Measurements from ENCODE around the gene CCDC110. TPM values are rescaled to one million over a fixed set of nuclear protein-coding genes. Genes with fewer than 3 reads are reported as not detected.

CCDC110 gene
- polyA plus RNA-seq, 1 of the 3 experiments (the other 2 are of a cell fraction), result 0.05 TPM

DNA sequence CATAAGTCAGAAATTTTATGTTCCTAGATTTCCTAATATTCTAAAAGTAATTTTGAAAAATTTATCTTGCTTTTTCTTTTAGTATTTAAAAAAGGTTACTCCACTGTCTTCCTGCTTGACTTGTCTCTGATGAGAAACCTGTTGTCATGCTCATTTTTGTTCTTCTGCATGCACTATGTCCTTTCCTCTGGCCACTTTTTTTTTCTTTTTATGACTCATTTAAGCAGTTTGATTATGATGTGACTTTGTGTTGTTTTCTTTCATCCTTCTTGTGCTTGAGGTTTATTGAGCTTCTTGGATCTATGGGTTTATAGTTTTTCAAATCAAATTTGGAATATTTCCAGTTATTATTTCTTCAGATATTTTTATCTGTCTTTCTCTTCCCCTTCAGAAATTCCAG, 33.7 kb downstream of the CCDC110 start:
- Histone ChIP-seq H3K9me2 (no peaks in the 10 kb centered on the region), H3K9me3 (no peaks in the 10 kb centered on the region), H3K9ac (no peak overlapping the region), H3K36me3 (replicated peaks in 1 of 2; ENCODE audit: control insufficient read depth in 1 of 2, insufficient read depth in 2 of 2, low read length in 1 of 2) (no peaks in the 10 kb centered on the region), H2AFZ (ENCODE audit: low read depth) (no peak overlapping the region), H4K20me1 (ENCODE audit: insufficient read depth) (no peaks in the 10 kb centered on the region), H3F3A (replicated peaks; ENCODE audit: insufficient read depth) (no peaks in the 10 kb centered on the region), H3K4me1 (ENCODE audit: control insufficient read depth in 1 of 2, insufficient read depth in 2 of 2, low read depth in 1 of 2, low read length in 1 of 2) (no peaks in the 10 kb centered on the region; a peak in 1 of 4 replicates), H3K4me3 (ENCODE audit: low read depth in 2 of 2, low read length in 1 of 2) (no peak overlapping the region), H3K4me2 (no peak overlapping the region), H3K27ac (ENCODE audit: low read depth in 2 of 2, low read length in 1 of 2) (no peak overlapping the region), H3K79me2 (ENCODE audit: insufficient read depth) (no peaks in the 10 kb centered on the region), H3K27me3 (ENCODE audit: insufficient read depth) (no peaks in the 10 kb centered on the region)
- POLR2A ChIA-PET, result no interaction called here
- CTCF ChIA-PET, result interaction anchor here (0.9 kb wide), 1 partner anchor 11 kb away, joined by 4 read pairs; no protein-coding TSS in a partner anchor
- TF ChIP-seq, protein P1, sequence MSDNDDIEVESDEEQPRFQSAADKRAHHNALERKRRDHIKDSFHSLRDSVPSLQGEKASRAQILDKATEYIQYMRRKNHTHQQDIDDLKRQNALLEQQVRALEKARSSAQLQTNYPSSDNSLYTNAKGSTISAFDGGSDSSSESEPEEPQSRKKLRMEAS (IDR thresholded peaks at IDR 0.05; ENCODE audit: low read depth), result no peak
- no peak for TF ChIP-seq FOXM1 (IDR thresholded peaks at IDR 0.05; ENCODE audit: low read depth)
- TF ChIP-seq, protein P2, sequence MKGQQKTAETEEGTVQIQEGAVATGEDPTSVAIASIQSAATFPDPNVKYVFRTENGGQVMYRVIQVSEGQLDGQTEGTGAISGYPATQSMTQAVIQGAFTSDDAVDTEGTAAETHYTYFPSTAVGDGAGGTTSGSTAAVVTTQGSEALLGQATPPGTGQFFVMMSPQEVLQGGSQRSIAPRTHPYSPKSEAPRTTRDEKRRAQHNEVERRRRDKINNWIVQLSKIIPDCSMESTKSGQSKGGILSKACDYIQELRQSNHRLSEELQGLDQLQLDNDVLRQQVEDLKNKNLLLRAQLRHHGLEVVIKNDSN (IDR thresholded peaks at IDR 0.05; ENCODE audit: borderline replicate concordance, low read depth), result no peak
- TF ChIP-seq TEAD4 (IDR thresholded peaks at IDR 0.05; ENCODE audit: borderline replicate concordance, insufficient read depth), result no peak
- no peak for TF ChIP-seq CHD2 (IDR thresholded peaks at IDR 0.05; ENCODE audit: low read length, partially characterized antibody)
- TF ChIP-seq, protein P3, sequence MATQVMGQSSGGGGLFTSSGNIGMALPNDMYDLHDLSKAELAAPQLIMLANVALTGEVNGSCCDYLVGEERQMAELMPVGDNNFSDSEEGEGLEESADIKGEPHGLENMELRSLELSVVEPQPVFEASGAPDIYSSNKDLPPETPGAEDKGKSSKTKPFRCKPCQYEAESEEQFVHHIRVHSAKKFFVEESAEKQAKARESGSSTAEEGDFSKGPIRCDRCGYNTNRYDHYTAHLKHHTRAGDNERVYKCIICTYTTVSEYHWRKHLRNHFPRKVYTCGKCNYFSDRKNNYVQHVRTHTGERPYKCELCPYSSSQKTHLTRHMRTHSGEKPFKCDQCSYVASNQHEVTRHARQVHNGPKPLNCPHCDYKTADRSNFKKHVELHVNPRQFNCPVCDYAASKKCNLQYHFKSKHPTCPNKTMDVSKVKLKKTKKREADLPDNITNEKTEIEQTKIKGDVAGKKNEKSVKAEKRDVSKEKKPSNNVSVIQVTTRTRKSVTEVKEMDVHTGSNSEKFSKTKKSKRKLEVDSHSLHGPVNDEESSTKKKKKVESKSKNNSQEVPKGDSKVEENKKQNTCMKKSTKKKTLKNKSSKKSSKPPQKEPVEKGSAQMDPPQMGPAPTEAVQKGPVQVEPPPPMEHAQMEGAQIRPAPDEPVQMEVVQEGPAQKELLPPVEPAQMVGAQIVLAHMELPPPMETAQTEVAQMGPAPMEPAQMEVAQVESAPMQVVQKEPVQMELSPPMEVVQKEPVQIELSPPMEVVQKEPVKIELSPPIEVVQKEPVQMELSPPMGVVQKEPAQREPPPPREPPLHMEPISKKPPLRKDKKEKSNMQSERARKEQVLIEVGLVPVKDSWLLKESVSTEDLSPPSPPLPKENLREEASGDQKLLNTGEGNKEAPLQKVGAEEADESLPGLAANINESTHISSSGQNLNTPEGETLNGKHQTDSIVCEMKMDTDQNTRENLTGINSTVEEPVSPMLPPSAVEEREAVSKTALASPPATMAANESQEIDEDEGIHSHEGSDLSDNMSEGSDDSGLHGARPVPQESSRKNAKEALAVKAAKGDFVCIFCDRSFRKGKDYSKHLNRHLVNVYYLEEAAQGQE (IDR thresholded peaks at IDR 0.05; ENCODE audit: low read depth, low read length), result no peak
- TF ChIP-seq RAD21 (IDR thresholded peaks at IDR 0.05; ENCODE audit: low read length), result no peak
- no peak for TF ChIP-seq FOXJ3 (CRISPR knock-in tag; IDR thresholded peaks at IDR 0.05)
- TF ChIP-seq, protein P4, sequence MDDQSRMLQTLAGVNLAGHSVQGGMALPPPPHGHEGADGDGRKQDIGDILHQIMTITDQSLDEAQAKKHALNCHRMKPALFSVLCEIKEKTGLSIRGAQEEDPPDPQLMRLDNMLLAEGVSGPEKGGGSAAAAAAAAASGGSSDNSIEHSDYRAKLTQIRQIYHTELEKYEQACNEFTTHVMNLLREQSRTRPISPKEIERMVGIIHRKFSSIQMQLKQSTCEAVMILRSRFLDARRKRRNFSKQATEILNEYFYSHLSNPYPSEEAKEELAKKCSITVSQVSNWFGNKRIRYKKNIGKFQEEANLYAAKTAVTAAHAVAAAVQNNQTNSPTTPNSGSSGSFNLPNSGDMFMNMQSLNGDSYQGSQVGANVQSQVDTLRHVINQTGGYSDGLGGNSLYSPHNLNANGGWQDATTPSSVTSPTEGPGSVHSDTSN (IDR thresholded peaks at IDR 0.05), result no peak
- no peak for TF ChIP-seq POLR2AphosphoS5 (IDR thresholded peaks at IDR 0.05; ENCODE audit: low read depth, low read length)
- TF ChIP-seq NRF1 (IDR thresholded peaks at IDR 0.05; ENCODE audit: low read depth, low read length), result no peak
- TF ChIP-seq, protein P5, sequence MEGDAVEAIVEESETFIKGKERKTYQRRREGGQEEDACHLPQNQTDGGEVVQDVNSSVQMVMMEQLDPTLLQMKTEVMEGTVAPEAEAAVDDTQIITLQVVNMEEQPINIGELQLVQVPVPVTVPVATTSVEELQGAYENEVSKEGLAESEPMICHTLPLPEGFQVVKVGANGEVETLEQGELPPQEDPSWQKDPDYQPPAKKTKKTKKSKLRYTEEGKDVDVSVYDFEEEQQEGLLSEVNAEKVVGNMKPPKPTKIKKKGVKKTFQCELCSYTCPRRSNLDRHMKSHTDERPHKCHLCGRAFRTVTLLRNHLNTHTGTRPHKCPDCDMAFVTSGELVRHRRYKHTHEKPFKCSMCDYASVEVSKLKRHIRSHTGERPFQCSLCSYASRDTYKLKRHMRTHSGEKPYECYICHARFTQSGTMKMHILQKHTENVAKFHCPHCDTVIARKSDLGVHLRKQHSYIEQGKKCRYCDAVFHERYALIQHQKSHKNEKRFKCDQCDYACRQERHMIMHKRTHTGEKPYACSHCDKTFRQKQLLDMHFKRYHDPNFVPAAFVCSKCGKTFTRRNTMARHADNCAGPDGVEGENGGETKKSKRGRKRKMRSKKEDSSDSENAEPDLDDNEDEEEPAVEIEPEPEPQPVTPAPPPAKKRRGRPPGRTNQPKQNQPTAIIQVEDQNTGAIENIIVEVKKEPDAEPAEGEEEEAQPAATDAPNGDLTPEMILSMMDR (IDR thresholded peaks at IDR 0.05), result no peak
- TF ChIP-seq, protein P6, sequence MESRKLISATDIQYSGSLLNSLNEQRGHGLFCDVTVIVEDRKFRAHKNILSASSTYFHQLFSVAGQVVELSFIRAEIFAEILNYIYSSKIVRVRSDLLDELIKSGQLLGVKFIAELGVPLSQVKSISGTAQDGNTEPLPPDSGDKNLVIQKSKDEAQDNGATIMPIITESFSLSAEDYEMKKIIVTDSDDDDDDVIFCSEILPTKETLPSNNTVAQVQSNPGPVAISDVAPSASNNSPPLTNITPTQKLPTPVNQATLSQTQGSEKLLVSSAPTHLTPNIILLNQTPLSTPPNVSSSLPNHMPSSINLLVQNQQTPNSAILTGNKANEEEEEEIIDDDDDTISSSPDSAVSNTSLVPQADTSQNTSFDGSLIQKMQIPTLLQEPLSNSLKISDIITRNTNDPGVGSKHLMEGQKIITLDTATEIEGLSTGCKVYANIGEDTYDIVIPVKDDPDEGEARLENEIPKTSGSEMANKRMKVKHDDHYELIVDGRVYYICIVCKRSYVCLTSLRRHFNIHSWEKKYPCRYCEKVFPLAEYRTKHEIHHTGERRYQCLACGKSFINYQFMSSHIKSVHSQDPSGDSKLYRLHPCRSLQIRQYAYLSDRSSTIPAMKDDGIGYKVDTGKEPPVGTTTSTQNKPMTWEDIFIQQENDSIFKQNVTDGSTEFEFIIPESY (IDR thresholded peaks at IDR 0.05; ENCODE audit: borderline replicate concordance, low read depth), result no peak
- no peak for TF ChIP-seq EP300 (IDR thresholded peaks at IDR 0.05; ENCODE audit: borderline replicate concordance in 1 of 2, low read depth in 1 of 2, low read length in 1 of 2)
- no peak for TF ChIP-seq RFX5 (IDR thresholded peaks at IDR 0.05; ENCODE audit: low read length)
- TF ChIP-seq TAF1 (IDR thresholded peaks at IDR 0.05; ENCODE audit: borderline replicate concordance, low read depth, low read length), result no peak
- no peak for TF ChIP-seq GATA2 (CRISPR knock-in tag; IDR thresholded peaks at IDR 0.05)
- no peak for TF ChIP-seq GABPA (IDR thresholded peaks at IDR 0.05; ENCODE audit: low read depth)
- no peak for DNase-seq
